Upper lobe of left lung (tissue), 4 donors: ENCODE measurements around the gene FBLN1.

Experiments used
- EP300 ChIP-seq, 4 donors: sonication (generic); formaldehyde crosslinking; IDR thresholded peaks; one replicate each; pipeline ENCODE4 v1.5.1; 2017; ENCODE audit warnings: antibody characterized with exemption in 4 of 4, control low read depth in 2 of 4
- POLR2AphosphoS5 ChIP-seq, 2 donors: sonication (generic); formaldehyde crosslinking; IDR thresholded peaks; one replicate each; pipeline ENCODE4 v1.5.1; 2017; ENCODE audit warnings: antibody characterized with exemption in 2 of 2
- TF ChIP-seq, protein P1 (sequence below), 6 experiments: fragments of 450-650 bp in 4 of 6; fragments of 200-600 bp in 2 of 6; sonication (generic) in 2 of 6; IDR thresholded peaks; one replicate each; pipeline ENCODE4 v1.5.1; 2016 to 2019; ENCODE audit warnings: antibody characterized with exemption in 6 of 6

DNA sequence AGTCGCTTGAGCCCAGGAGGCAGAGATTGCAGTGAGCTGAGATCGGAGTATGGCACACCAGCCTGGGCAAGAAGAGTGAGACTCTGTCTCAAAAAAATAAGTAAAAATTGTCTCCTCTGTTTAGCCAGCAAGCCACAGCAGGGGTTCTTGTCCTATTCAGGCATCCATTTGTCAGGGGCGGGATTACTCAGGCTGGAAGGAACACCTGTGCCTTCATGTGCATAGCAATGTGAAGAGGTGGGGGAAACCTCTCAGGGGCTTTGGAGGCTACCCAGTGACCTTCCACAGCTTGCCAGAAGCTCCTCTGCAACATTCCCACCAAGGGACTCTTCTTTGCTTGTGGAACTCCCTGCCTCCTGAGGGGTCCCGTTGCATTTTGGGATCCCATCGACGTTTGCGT, 63.3 kb downstream of the FBLN1 start:
- TF ChIP-seq, protein P1, sequence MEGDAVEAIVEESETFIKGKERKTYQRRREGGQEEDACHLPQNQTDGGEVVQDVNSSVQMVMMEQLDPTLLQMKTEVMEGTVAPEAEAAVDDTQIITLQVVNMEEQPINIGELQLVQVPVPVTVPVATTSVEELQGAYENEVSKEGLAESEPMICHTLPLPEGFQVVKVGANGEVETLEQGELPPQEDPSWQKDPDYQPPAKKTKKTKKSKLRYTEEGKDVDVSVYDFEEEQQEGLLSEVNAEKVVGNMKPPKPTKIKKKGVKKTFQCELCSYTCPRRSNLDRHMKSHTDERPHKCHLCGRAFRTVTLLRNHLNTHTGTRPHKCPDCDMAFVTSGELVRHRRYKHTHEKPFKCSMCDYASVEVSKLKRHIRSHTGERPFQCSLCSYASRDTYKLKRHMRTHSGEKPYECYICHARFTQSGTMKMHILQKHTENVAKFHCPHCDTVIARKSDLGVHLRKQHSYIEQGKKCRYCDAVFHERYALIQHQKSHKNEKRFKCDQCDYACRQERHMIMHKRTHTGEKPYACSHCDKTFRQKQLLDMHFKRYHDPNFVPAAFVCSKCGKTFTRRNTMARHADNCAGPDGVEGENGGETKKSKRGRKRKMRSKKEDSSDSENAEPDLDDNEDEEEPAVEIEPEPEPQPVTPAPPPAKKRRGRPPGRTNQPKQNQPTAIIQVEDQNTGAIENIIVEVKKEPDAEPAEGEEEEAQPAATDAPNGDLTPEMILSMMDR (IDR thresholded peaks at IDR 0.05) = no peak
- TF ChIP-seq POLR2AphosphoS5 (IDR thresholded peaks at IDR 0.05) = no peak
- no peak for TF ChIP-seq EP300 (IDR thresholded peaks at IDR 0.05)
